ENCODE results near the gene TMEM235.

TMEM235 gene

GRCh38 chr17:78255953-78256706 is 24.7 kb downstream of the TMEM235 start:
- no peak for DNase-seq

- DNase-seq = no peak
Measured at GRCh38 chr17:78256707-78257591, 25.5 kb downstream of the TMEM235 start.

DNA sequence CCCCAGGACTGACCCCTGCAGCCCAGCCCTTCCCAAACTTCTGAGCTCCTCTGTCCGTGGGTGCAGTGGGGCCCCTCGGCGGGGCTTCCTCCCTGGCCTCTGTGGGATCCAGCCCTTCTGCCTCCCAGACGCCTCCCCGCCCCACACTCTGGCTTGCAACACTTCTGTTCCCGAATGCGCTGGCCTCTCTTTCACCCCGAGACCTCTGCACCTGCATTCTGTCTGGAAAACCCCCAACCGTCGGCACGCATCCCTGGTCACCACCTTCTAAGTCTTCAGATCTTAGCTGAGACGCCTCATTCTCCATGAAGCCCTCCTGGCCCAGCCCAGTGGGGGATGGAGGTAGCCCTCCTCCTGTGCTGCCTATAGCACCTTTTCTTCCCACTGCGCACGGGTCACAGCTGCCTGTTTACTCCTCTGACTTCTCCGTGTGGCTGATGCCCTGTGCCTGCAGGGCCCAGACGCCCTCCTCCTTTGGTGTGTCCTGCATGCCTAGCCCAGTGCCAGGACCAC is 26.4 kb downstream of the TMEM235 start:
- DNase-seq = no peak

GRCh38 chr17:78258323-78259191 is 27.1 kb downstream of the TMEM235 start:
- no peak for DNase-seq

DNA sequence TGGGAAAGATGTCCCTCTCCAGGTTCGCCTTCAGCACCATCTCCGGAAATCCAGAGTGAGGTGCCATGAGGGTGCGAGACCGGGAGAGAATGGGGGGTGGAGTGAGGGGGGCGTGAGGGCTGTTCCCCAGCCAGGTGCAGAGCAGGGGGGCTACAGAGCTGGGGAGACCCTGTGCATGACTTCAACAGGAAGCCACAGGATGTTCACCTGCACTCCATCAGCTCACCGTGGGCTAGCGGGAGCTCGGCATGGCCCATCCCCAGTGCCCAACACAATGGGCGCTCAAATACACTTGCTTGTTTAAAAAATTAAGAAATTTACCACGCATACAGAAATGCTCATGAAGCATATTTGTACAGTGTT is 27.7 kb downstream of the TMEM235 start:
- no peak for DNase-seq

DNA sequence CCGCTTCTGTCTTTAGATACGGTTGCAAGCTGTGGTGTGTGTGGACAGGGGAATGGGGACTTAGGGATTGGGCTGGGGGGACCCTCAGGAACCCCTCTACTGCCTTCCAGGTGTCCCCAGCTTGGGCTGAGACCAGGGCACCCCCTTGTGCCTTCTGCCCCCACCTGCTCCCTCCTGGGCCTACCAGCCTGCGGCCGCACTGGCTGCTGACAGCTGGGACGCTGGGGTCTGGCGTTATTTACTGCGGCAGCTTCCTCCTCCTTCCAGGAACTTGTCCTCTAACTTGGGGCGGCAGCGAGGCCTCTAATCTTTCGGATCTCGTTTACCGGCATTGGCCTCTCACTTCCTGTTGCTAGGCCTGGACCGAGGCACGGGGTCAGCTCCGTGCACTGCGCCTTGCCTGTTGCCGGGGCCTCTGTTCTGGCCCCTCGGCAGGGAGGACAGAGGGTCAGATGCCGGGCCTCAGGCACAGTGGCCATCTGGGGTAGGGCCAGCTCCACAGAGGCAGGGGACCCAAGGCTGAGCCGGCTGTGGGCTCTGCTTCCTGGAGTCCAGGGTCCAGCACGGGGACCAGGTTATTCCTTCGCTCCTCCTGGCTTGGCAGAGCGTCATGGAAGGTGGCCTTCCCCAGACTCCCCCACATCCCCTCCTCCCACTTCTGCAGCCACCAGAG is 31.8 kb downstream of the TMEM235 start:
- no peak for DNase-seq

DNA sequence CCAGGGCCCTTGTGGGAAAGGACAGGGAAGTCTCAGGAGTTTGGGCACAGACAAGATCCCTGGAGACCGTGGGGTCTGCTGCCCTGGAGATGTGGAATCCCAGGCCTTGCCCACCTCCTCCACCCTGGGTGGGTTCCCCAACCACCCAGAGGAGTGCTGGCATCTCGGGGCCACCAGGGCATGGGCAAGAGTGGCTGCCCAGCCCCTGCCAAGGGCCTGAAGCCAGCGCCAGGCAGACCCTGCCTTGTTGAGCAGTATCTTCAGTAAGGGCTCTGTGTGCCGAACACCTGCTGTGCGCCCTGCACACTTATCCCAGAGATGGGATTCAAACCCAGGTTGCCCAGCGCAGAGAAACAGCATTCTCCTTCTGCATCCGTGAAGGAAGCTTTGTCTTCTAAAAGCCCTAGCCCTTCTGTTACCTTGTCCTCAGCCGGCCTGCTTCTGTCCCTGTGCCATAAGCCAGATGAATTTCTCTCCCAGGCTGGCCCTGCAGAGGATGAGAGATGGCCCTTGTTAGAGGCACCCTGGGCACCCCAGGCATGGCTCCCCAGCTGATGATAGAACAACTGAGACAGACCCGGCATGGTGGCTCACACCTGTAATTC is 32.4 kb downstream of the TMEM235 start:
- no peak for DNase-seq

DNA sequence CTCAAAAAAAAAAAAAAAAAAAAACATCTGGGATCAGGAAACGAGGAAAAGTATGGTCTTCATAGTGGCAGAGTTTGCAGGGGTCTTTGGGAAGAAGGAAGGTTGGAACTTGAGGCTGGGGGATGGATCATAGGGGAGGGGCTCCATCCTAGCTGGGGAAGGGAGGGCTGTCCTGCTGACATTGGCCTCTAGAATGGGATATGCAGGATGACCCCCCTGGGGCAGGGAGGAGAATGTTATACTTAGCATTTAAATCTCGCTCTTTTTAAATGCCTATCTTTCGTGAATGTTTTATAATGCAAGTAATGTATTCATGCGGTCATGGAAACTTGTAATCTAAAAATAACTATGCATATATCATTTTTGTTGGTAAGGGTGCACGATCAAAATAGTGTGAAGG is 33.2 kb downstream of the TMEM235 start:
- DNase-seq = no peak

GRCh38 chr17:78265121-78265520 is 33.7 kb downstream of the TMEM235 start:
- no peak for DNase-seq

DNA sequence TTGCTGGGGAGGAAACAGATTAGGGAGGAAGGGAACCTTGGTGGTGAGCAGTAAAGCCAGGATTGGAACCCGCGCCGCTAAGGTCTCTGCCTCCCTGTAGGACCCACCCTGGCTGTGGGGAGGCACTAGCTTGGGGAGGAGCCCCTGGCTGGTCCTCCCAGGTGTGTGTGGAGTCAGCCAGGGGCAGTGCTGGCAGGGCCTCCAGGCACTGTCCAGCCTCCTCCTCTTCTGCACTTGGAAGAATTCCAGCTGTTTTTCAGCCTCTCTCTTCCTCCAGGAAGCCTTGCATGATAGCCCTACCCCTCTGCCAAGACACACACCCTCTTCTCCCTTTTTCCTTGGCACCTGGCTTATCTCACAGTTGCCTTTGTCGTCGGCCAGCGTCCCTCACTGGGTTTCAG is 34.8 kb downstream of the TMEM235 start:
- no peak for DNase-seq

- DNase-seq = no peak
Measured at GRCh38 chr17:78266771-78267170, 35.3 kb downstream of the TMEM235 start.

GRCh38 chr17:78267253-78268073 is 36.0 kb downstream of the TMEM235 start:
- DNase-seq = peak; percentile 40

DNA sequence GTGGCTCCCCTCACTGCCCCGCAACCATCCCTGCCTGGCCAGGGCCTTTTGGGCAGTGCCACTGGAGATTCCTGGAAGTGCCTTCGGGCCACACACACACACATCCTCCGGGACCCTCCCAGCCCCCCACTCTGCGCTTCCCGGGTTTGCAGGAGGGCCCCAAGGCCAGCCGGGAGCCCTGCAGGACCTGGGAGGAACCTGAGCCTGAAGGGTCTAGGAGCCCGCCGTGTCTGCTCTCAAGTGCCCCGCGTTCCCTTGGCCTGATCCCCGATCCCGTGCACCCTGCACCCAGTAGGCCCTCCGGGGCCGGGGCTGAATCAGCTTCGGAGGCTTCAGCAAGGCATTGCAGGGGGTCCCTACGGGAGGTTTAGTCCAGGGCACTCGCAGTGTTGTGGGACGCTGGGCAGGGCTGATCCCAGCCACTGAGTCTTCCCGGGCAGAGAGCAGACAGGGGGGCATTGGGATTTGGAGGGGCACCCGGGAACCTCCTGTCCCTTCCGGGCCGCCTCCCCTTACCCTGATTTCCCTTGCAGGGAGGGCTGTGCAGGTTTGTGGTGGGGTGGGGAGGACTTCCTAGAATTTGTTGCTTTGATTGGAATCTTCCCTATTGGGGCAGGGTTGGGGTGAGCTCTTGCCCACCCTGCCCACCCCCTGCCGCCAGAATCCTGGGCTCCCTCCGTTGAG is 36.9 kb downstream of the TMEM235 start:
- no peak for DNase-seq

DNA sequence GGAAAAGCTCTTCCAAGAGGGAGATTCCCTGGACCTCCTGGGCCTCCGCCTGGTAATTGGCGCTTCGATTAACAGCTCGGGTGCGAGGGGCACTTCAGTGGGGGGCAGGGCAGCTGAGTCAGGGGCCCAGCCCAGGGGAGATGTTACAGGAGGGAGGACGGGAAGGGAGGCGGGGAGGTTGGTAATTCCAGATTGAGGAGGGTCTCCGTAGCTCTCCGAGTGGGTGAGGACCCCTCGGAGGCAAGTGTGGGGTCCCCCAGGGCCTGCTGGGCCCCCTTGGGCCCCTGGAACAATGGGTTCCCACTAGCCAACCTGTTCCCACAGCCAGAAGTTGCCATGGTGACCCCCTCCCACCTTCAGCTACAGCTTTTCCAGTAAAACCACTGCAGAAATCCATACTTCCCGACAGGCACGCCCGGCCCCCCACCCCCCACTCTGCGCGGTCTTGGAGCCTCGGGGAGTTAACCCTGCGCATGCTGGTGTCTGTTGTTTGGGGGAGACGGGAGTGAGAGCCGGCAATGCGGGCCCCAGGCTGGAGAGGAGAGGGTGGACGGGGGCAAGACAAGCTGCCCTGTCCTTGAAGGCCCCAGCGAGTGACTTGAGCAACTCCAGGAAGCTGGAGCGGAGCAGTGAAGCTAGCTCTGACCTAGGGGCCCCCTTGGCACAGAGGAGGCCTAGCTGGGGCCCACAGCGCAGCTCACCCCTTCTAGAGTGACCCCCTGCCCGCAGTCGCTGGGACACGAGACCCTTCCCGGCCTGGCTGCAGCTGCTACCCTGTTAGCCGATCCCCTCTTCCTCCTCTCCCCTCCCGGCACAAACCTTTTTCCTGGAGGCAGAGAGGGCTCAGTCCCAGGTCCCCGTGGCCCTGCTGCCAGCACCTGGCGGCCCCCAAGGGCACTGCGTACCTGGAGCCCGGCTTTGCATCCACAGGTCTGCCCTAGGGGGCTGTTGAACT is 37.8 kb downstream of the TMEM235 start:
- peak; percentile 87 for DNase-seq

- DNase-seq = no peak
Measured at GRCh38 chr17:78269955-78270381, 38.5 kb downstream of the TMEM235 start.

- no peak for DNase-seq
Measured at GRCh38 chr17:78271419-78272170, 40.2 kb downstream of the TMEM235 start.

DNA sequence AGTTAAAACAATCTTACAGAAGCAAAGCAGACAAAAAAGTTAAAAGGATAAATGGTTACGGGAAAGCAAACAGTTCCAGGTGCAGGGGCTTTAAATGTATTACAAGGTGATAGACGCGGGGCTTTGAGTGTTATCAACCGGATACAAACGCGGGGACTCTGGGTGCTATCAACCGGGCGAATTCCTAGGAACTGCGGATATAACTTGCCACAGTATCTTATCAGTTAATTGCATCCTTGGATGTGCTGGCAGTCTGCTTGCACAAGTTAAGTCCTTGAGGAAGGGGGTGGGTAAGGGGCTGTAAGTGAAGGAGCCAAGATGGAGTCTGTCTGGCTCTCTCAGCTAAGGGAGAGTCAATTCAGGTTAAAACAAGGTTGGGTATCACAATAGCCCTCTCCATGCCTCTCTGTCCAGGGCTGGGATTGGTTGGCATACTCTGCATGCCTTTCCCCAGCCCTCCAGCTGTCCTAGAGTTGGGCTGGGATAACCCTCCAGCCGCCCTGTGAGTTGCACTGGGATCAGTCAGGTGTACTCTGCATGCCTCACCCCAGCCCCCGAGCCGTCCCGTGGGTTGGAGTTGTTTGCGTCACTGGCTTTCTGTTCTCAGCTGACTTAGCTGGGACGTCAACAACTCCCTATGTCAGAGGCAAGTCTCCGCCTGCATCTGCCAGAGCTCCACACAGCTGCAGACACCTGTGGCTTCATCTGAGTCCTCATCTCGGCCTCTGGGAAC is 40.9 kb downstream of the TMEM235 start:
- DNase-seq = peak; percentile 27
